Rectal smooth muscle tissue (tissue), 1 donor: ENCODE data around the gene PRPF4.

Experiments
- H3K27ac ChIP-seq: one replicate; pipeline ENCODE4 v1.7.0; 2013; ENCODE audit warnings: low read depth, low read length, inconsistent platforms
- H3K27me3 ChIP-seq: one replicate; pipeline ENCODE4 v1.7.0; 2013; ENCODE audit warnings: low read length; ENCODE audit not compliant: control insufficient read depth, insufficient read depth
- H3K36me3 ChIP-seq: one replicate; pipeline ENCODE4 v1.7.0; 2013; ENCODE audit warnings: low read length; ENCODE audit not compliant: control insufficient read depth, insufficient read depth
- H3K4me1 ChIP-seq: one replicate; pipeline ENCODE4 v1.7.0; 2013; ENCODE audit warnings: low read length; ENCODE audit not compliant: control insufficient read depth, insufficient read depth
- H3K4me3 ChIP-seq: one replicate; pipeline ENCODE4 v1.7.0; 2013; ENCODE audit warnings: low read length
- H3K9ac ChIP-seq: one replicate; pipeline ENCODE4 v1.7.0; 2013; ENCODE audit warnings: low read length

Gene PRPF4

GRCh38 chr9:113326230-113326629, 50.8 kb downstream of the PRPF4 start:
- no peaks in the 10 kb centered on the region for H3K4me1 ChIP-seq
- H3K27ac ChIP-seq: no peak overlapping the region
- no peak overlapping the region for H3K4me3 ChIP-seq

GRCh38 chr9:113328045-113328782, 52.8 kb downstream of the PRPF4 start:
- Histone ChIP-seq H3K4me3 (no peak overlapping the region), H3K4me1 (no peaks in the 10 kb centered on the region), H3K27me3 (no peaks in the 10 kb centered on the region), H3K9ac (no peak overlapping the region), H3K36me3 (no peaks in the 10 kb centered on the region), H3K27ac (no peak overlapping the region)

More at GRCh38 chr9:113326230-113326629, 50.8 kb downstream of the PRPF4 start:
- Histone ChIP-seq H3K27me3 (no peaks in the 10 kb centered on the region), H3K9ac (no peak overlapping the region), H3K36me3 (no peaks in the 10 kb centered on the region)

- no peak overlapping the region for H3K4me3 ChIP-seq
- H3K36me3 ChIP-seq: no peaks in the 10 kb centered on the region
- no peaks in the 10 kb centered on the region for H3K4me1 ChIP-seq
- no peaks in the 10 kb centered on the region for H3K27me3 ChIP-seq
- no peak overlapping the region for H3K9ac ChIP-seq
- H3K27ac ChIP-seq: no peak overlapping the region
These were observed 56.3 kb downstream of the PRPF4 start for GRCh38 chr9:113331780-113332179.

DNA sequence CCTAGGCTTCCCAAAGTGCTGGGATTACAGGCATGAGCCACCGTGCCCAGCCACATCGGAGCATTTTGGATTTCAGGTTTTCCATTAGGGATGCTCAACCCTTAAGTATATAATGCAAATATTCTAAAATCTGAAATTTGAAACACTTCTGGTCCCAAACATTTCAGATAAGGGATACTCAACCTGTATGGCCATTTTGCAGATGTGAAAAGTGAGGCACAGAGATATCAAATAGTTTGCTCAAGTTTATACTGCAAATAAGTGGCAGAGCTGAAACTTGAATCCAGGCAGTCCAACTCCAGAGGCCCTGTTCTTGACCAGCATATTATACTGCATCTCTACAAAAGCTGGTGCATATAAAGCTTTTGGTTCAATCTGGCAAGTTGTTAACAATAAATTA, 62.3 kb downstream of the PRPF4 start:
- no peaks in the 10 kb centered on the region for H3K4me1 ChIP-seq
- no peak overlapping the region for H3K9ac ChIP-seq
- H3K27ac ChIP-seq: no peak overlapping the region
- H3K4me3 ChIP-seq: no peak overlapping the region
- no peaks in the 10 kb centered on the region for H3K27me3 ChIP-seq
- no peaks in the 10 kb centered on the region for H3K36me3 ChIP-seq

DNA sequence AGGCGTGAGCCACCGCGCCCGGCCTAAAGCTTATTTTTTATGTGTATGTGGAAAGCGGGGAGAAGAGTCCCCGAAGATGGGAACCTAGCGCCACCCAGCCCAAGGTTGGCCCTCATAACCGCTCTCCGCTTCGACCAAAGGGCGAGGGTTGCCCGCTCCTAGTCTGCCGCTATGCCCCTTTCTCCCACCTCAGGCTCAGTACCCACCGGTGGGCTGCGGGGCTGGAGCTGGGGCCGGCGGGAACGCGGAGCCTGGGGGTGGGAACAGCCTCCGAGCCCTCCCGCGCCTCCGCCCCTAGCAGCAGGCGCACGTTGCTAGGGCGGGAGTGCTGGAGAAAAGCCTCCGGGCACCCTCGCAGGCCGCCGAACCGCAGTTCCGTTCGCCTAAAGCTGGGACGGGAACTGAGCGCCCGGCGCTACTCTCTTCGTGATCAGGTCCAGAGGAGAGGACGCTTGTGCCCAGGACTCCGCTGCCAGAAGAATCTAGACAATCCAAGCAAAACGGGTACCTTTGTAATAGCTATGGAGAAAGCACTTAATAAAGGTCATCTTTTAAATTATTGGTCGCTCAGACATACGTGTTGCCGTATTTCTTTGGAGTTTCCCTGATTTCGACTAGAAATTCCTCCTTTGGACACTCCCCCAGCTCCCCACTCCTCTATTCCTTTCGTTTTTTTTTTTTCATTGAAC, 64.7 kb downstream of the PRPF4 start, which contains the start of gene WDR31:
TSS of gene WDR31 (minus strand) at position 265 of the 689 bp plus-strand sequence. CDS start 8,253 bp downstream, outside the sequence.
- H3K27ac ChIP-seq: peak within 1 kb of the TSS; percentile 82
- peaks cover 10% of the 10 kb centered on the region for H3K4me1 ChIP-seq
- H3K27me3 ChIP-seq: no peaks in the 10 kb centered on the region
- H3K36me3 ChIP-seq: no peaks in the 10 kb centered on the region
- H3K4me3 ChIP-seq: peak within 1 kb of the TSS; percentile 95
- H3K9ac ChIP-seq: no peak within 1 kb of the TSS

DNA sequence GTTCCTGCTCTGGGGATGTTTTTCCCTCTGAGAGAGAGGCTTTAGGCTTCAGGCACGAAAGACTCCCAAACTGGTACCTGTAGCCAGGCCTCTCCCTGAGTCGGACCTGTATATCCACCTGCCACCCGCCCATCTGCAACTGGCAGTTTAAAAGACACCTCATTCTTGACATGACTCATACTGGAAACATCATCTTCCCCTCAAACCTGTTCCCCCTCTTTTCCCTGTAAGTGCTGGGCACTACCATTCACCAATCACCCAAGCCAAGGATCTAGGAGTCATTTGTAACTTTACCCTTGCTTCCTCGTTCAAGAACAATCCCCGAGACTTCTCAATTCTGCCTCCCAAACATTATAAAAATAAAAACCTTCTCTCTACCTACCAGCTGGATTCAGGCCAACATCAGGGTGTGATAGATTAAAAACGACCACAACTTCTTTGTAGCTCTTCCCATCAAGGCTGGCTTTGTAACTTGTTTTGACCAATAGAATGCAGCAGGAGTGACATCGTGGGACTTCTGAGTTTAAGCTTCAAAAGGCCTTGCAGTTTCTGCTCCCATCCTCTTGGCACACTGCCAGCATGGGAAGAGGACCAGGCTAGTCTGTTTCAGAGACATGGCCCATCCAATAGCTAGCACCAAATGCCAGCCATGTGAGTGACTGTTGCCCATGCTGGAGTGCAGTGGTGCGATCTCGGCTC, 66.4 kb downstream of the PRPF4 start:
- H3K27ac ChIP-seq: no peak overlapping the region
- H3K9ac ChIP-seq: no peak overlapping the region
- H3K4me3 ChIP-seq: no peak overlapping the region
- H3K4me1 ChIP-seq: peaks cover 10% of the 10 kb centered on the region
- no peaks in the 10 kb centered on the region for H3K36me3 ChIP-seq
- H3K27me3 ChIP-seq: no peaks in the 10 kb centered on the region
